HepG2 (cell line): ENCODE data around the gene HDAC10. TPM values are rescaled to one million over a fixed set of nuclear protein-coding genes. Genes with fewer than 3 reads are reported as not detected.

Source experiments
- ATAC-seq: fragments of 200-7000 bp; cut with Tn5 transposase; 3 replicates; pipeline ENCODE4 v1.9.1; 2020; ENCODE audit warnings: mild to moderate bottlenecking, moderate library complexity
- BruUV-seq: library from RNA; stranded (reverse); fragments of 400-500 nt; replicated peaks from 2 replicates; lab custom pipeline; 2021; lab: Mats Ljungman, UMichigan
- CTCF ChIA-PET: fragments of 300-600 bp; formaldehyde crosslinking; extraction: SDS; loops from one replicate; lab custom pipeline; 2021; ENCODE audit warnings: low total read pairs, inconsistent platforms, low intra/inter-chr PET ratio; lab: Yijun Ruan, JAX
- POLR2A ChIA-PET: fragments of 350-600 bp; sonication (Branson Sonifier 250); formaldehyde crosslinking; loops from one replicate; lab custom pipeline; 2020; ENCODE audit warnings: antibody characterized with exemption, inconsistent platforms; lab: Yijun Ruan, JAX
- DNase-seq: peaks from one replicate; pipeline ENCODE4 v3.0.0-alpha.2; 2015; ENCODE audit warnings: low spot score
- FAIRE-seq: peaks from 3 replicates; lab custom pipeline; 2011; peaks lifted over from hg19 to GRCh38; lab: Jason Lieb, UNC
- H2AFZ ChIP-seq: one replicate; pipeline ENCODE4 v1.6.1; 2011; ENCODE audit warnings: low read length, inconsistent platforms
- H3K27ac ChIP-seq: fragments of 300-600 bp; 3 replicates; pipeline ENCODE4 v1.8.0; 2011; ENCODE audit warnings: mixed run types, mild to moderate bottlenecking, mixed read lengths, low read length, inconsistent platforms; ENCODE audit not compliant: insufficient read depth; ENCODE audit errors: extremely low read length
- H3K27me3 ChIP-seq, 2 experiments: fragments of 200-600 bp in 1 of 2; 2 replicates in 1 of 2; 3 replicates in 1 of 2; pipeline versions ENCODE4 v1.6.0 to v1.8.0; 2011; ENCODE audit warnings: low read length in 2 of 2, mild to moderate bottlenecking in 2 of 2, moderate library complexity in 2 of 2, inconsistent platforms in 1 of 2; ENCODE audit not compliant: insufficient read depth in 2 of 2, control insufficient read depth in 1 of 2
- H3K36me3 ChIP-seq, 2 experiments: fragments of 200-600 bp in 1 of 2; replicated peaks in 1 of 2; 2 replicates in 1 of 2; 3 replicates in 1 of 2; pipeline versions ENCODE4 v1.5.1 to v1.8.0; 2011; ENCODE audit warnings: low read length in 2 of 2, inconsistent platforms in 1 of 2; ENCODE audit not compliant: insufficient read depth in 2 of 2, control insufficient read depth in 1 of 2
- H3K4me1 ChIP-seq: 2 replicates; pipeline ENCODE4 v1.5.1; 2012; ENCODE audit warnings: low read length, inconsistent platforms; ENCODE audit not compliant: insufficient read depth
- H3K4me2 ChIP-seq: 2 replicates; pipeline ENCODE4 v1.6.0; 2011; ENCODE audit warnings: low read depth, low read length, inconsistent platforms
- H3K4me3 ChIP-seq, 3 experiments: fragments of 200-600 bp in 1 of 3; sonication (generic), shearing (Covaris generic) in 1 of 3; replicated peaks in 1 of 3; 2 replicates each; pipeline ENCODE4 v1.5.1; 2011 to 2016; ENCODE audit warnings: low read length in 3 of 3, inconsistent platforms in 2 of 3, low read depth in 2 of 3, mild to moderate bottlenecking in 2 of 3, control low read depth in 1 of 3, mixed read lengths in 1 of 3; ENCODE audit not compliant: insufficient read depth in 1 of 3
- H3K79me2 ChIP-seq: one replicate; pipeline ENCODE4 v1.6.1; 2011; ENCODE audit warnings: low read length, inconsistent platforms; ENCODE audit not compliant: insufficient read depth
- H3K9ac ChIP-seq: 2 replicates; pipeline ENCODE4 v1.6.0; 2011; ENCODE audit warnings: mild to moderate bottlenecking, low read depth, low read length, inconsistent platforms; ENCODE audit not compliant: insufficient read depth
- H3K9me3 ChIP-seq: 2 replicates; pipeline ENCODE4 v1.5.1; 2012; ENCODE audit warnings: mild to moderate bottlenecking, low read length
- H4K20me1 ChIP-seq: 2 replicates; pipeline ENCODE4 v1.6.0; 2011; ENCODE audit warnings: inconsistent platforms, mild to moderate bottlenecking, low read length, moderate library complexity; ENCODE audit not compliant: insufficient read depth
- SMAD1 ChIP-seq: sonication (generic); formaldehyde crosslinking; IDR thresholded peaks from 2 replicates; pipeline ENCODE4 v1.4.0; 2020; ENCODE audit warnings: missing genetic modification reagents, low read depth, mild to moderate bottlenecking, borderline replicate concordance
- ZNF382 ChIP-seq: sonication (generic); formaldehyde crosslinking; IDR thresholded peaks from 2 replicates; pipeline ENCODE4 v1.5.0; 2020; ENCODE audit warnings: missing genetic modification reagents, mild to moderate bottlenecking, borderline replicate concordance
- WGBS: methylation state at CpG from one replicate; pipeline ENCODE4 v1.1.6; 2017; ENCODE audit warnings: low lambda C conversion rate; 5-methylcytosine and 5-hydroxymethylcytosine counted together
- in situ Hi-C: cut with HindIII; loops from 2 replicates; pipeline ENCODE4 v1.10.0; 2017; ENCODE audit warnings: low pct_unique_long_range_greater_than_20kb; ENCODE audit not compliant: extremely low pct_ligation_motif_present
- intact Hi-C: fragments of 100-400 bp; cut with micrococcal nuclease; formaldehyde crosslinking; loops from one replicate; pipeline ENCODE4 v1.10.0; 2022; ENCODE audit not compliant: unreplicated experiment
- polyA plus RNA-seq, 8 experiments: library from polyadenylated mRNA; depleted of rRNA in 3 of 8; stranded (reverse) in 7 of 8; unstranded in 1 of 8; fragments of >200 nt; fragmentation: Illumina TruSeq in 4 of 8; extraction: Trizol in 4 of 8; gene quantifications; 2 replicates each; pipeline versions ENCODE4 v1.2.1 to v1.2.3, GENCODE V29; 2011 to 2016; ENCODE audit warnings: low read depth in 4 of 8, missing spikeins in 1 of 8, mixed read lengths in 1 of 8; ENCODE audit not compliant: insufficient read depth in 1 of 8
- total RNA-seq, 5 experiments: library from RNA; depleted of rRNA; stranded (reverse); fragments of >200 nt; fragmentation: Illumina TruSeq; extraction: Trizol; gene quantifications; 2 replicates each; pipeline ENCODE4 v1.2.3, GENCODE V29; 2016; ENCODE audit warnings: low read depth in 1 of 5
- TF ChIP-seq, protein P1 (sequence below): sonication (generic); formaldehyde crosslinking; IDR thresholded peaks from 2 replicates; pipeline ENCODE4 v1.4.0; 2020; ENCODE audit warnings: missing genetic modification reagents

The HDAC10 gene
- total and polyA plus RNA-seq, 2 of the 13 experiments (the other 11 are each of a cell fraction or from before 2014, with no cell fraction given), result 13.9 to 14.9 TPM

DNA sequence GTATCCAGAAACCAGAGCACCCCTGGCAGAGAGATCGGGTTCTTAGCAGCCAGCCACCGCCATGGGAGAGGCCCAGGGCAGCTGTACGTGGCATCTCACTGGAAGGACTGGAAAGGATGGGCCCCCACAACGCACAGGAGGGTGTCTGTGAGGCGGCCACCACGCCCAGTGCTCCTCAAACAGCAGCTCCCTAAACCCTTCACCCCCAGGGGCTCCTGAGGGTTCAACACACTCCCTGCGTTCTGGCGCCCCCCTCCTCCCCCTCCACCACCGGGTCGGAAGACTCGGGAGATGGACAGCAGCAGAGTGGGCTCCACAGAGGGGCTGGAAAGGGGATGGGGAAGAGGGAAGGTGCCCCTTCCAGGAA lies 9.4 kb upstream of the HDAC10 start:
- H3K27ac ChIP-seq, result no peak overlapping the region
- in situ Hi-C loops, result no loop called here
- FAIRE-seq (no peak), DNase-seq (no peak), ATAC-seq (no peak; the same call in 2 of the 3 replicates)
- no peak overlapping the region for H2AFZ ChIP-seq
- 13% methylated on average over 5 of the region's 11 CpGs for WGBS
- CTCF ChIA-PET, result interaction anchor here (1.0 kb wide), 1 partner anchor 16 kb away, joined by 3 read pairs; no protein-coding TSS in a partner anchor
- POLR2A ChIA-PET, result interaction anchor here (1.4 to 2.4 kb wide), 4 partner anchors 9 to 46 kb away, joined by 4 to 10 read pairs (median 7); partner anchors contain the start of genes HDAC10 and PLXNB2
- TF ChIP-seq, protein P1, sequence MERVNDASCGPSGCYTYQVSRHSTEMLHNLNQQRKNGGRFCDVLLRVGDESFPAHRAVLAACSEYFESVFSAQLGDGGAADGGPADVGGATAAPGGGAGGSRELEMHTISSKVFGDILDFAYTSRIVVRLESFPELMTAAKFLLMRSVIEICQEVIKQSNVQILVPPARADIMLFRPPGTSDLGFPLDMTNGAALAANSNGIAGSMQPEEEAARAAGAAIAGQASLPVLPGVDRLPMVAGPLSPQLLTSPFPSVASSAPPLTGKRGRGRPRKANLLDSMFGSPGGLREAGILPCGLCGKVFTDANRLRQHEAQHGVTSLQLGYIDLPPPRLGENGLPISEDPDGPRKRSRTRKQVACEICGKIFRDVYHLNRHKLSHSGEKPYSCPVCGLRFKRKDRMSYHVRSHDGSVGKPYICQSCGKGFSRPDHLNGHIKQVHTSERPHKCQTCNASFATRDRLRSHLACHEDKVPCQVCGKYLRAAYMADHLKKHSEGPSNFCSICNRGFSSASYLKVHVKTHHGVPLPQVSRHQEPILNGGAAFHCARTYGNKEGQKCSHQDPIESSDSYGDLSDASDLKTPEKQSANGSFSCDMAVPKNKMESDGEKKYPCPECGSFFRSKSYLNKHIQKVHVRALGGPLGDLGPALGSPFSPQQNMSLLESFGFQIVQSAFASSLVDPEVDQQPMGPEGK (CRISPR knock-in tag), result 0 out of 2 replicates have a peak, but pooled peaks have one; percentile 4
- no peak for TF ChIP-seq ZNF382
- intact Hi-C loops, result no loop called here
- 0 out of 5 replicates have a peak, but pooled peaks cover 0 to 3% of the 10 kb centered on the region in 2 experiments for H3K36me3 ChIP-seq
- H3K9me3 ChIP-seq, result no peaks in the 10 kb centered on the region
- no TSS peak for BruUV-seq
- peak overlapping the region; percentile 61 for H3K9ac ChIP-seq
- no peaks in the 10 kb centered on the region for H4K20me1 ChIP-seq
- H3K79me2 ChIP-seq, result no peaks in the 10 kb centered on the region
- peak overlapping the region; percentile 54 to 74 (median 71); a peak in 5 of 6 replicates for H3K4me3 ChIP-seq
- peak overlapping the region; percentile 80 for H3K4me2 ChIP-seq
- peaks cover 9 to 26% of the 10 kb centered on the region in 2 experiments; a peak in 4 of 5 replicates for H3K27me3 ChIP-seq
- peaks cover 43% of the 10 kb centered on the region for H3K4me1 ChIP-seq

DNA sequence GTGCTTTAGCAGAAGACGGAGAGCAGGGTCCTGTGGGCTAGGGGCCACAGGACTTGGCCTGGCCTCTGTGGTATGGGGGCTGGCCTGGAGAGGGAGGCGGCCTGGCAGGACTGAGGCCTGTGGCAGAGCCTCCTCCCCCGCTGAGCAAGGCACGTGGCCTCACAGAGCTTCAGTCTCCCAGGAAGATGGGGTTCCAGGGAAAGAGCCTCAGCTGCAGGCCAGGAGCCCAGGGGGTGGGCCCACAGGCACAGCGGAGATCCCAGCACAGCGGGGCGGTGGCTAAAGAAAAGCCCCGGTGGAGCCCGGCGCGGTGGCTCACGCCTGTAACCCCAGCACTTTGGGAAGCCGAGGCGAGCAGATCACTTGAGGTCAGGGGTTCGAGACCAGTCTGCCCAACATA lies 8.2 kb upstream of the HDAC10 start:
- no peak overlapping the region for H3K27ac ChIP-seq
- CTCF ChIA-PET, result no interaction called here
- ATAC-seq (no peak), DNase-seq (no peak)
- H3K4me2 ChIP-seq, result no peak overlapping the region
- no peak overlapping the region for H3K4me3 ChIP-seq
- H3K27me3 ChIP-seq, result peaks cover 8 to 16% of the 10 kb centered on the region in 2 experiments; a peak in 4 of 5 replicates
- no peak overlapping the region for H3K9ac ChIP-seq
- peaks cover 3% of the 10 kb centered on the region in 2 experiments; a peak in 1 of 5 replicates for H3K36me3 ChIP-seq
- H3K4me1 ChIP-seq, result peaks cover 43% of the 10 kb centered on the region
- WGBS, result 95% methylated on average over 14 of the region's 15 CpGs
- intact Hi-C loops, result no loop called here
- POLR2A ChIA-PET, result interaction anchor here (1.1 kb wide), 1 partner anchor 8 kb away, joined by 3 read pairs; the partner anchor contains the start of gene HDAC10
- no peaks in the 10 kb centered on the region for H3K9me3 ChIP-seq
- in situ Hi-C loops, result no loop called here
- no peak for TF ChIP-seq SMAD1
- TF ChIP-seq, all 625 proteins: peak for 0
- FAIRE-seq, result no peak
- no TSS peak for BruUV-seq
- no peak overlapping the region for H2AFZ ChIP-seq
- no peaks in the 10 kb centered on the region for H4K20me1 ChIP-seq
- no peaks in the 10 kb centered on the region for H3K79me2 ChIP-seq
